H1 (cell line): ENCODE results near the gene NR4A1. TPM values are rescaled to one million over a fixed set of nuclear protein-coding genes. Genes with fewer than 3 reads are reported as not detected.

Source experiments
- CTCF ChIA-PET: fragments of 300-600 bp; sonication (Branson Sonifier 250); formaldehyde crosslinking; loops from one replicate; lab custom pipeline; 2021; ENCODE audit not compliant: partially characterized antibody; lab: Charles Lee
- POLR2A ChIA-PET: fragments of 300-600 bp; sonication (Branson Sonifier 250); formaldehyde crosslinking; loops from one replicate; lab custom pipeline; 2021; ENCODE audit warnings: inconsistent platforms; ENCODE audit not compliant: partially characterized antibody; lab: Charles Lee
- DNase-seq, 2 experiments: peaks; one replicate each; pipeline versions ENCODE4 v3.0.0 to v3.0.0-alpha.2; 2010 to 2022; ENCODE audit warnings: low spot score in 2 of 2, low read depth in 1 of 2, mixed read lengths in 1 of 2
- FAIRE-seq: peaks from 2 replicates; lab custom pipeline; 2011; peaks lifted over from hg19 to GRCh38; lab: Jason Lieb, UNC
- H2AFZ ChIP-seq: 2 replicates; pipeline ENCODE4 v1.8.1; 2012; ENCODE audit warnings: low read length, inconsistent platforms
- H2AK5ac ChIP-seq: 2 replicates; pipeline ENCODE4 v1.6.1; 2013; ENCODE audit warnings: low read depth, low read length
- H2BK120ac ChIP-seq: replicated peaks from 2 replicates; pipeline ENCODE3; 2013; ENCODE audit warnings: low read depth, low read length, inconsistent platforms
- H2BK12ac ChIP-seq: 2 replicates; pipeline ENCODE4 v1.6.1; 2013; ENCODE audit warnings: low read depth, low read length
- H2BK15ac ChIP-seq: 2 replicates; pipeline ENCODE4 v1.6.1; 2013; ENCODE audit warnings: low read length
- H2BK20ac ChIP-seq: 2 replicates; pipeline ENCODE4 v1.6.1; 2013; ENCODE audit warnings: low read length
- H2BK5ac ChIP-seq: 2 replicates; pipeline ENCODE4 v1.6.1; 2013; ENCODE audit warnings: low read depth, low read length
- H3K14ac ChIP-seq: 2 replicates; pipeline ENCODE4 v1.6.1; 2013; ENCODE audit warnings: inconsistent platforms; ENCODE audit not compliant: insufficient read length
- H3K18ac ChIP-seq: 2 replicates; pipeline ENCODE4 v1.6.1; 2013; ENCODE audit warnings: low read length; ENCODE audit errors: extremely low read depth
- H3K23ac ChIP-seq: 2 replicates; pipeline ENCODE4 v1.6.1; 2013; ENCODE audit warnings: inconsistent platforms; ENCODE audit not compliant: insufficient read length
- H3K23me2 ChIP-seq: 2 replicates; pipeline ENCODE4 v1.6.1; 2013; ENCODE audit warnings: low read depth, low read length
- H3K27ac ChIP-seq: 2 replicates; pipeline ENCODE4 v1.6.1; 2011; ENCODE audit warnings: low read depth, low read length, inconsistent platforms
- H3K27me3 ChIP-seq, 4 experiments: replicated peaks in 1 of 4; 1 replicate in 1 of 4; 2 replicates in 3 of 4; pipeline versions ENCODE4 v1.6.1 to v1.8.1; 2011 to 2013; ENCODE audit warnings: low read length in 3 of 4, mild to moderate bottlenecking in 3 of 4, inconsistent platforms in 2 of 4, mixed read lengths in 2 of 4, moderate library complexity in 1 of 4; ENCODE audit not compliant: control insufficient read depth in 3 of 4, insufficient read depth in 3 of 4; ENCODE audit errors: extremely low read depth in 1 of 4
- H3K36me3 ChIP-seq, 4 experiments: 2 replicates each; pipeline versions ENCODE4 v1.6.1 to v1.8.1; 2011 to 2013; ENCODE audit warnings: mild to moderate bottlenecking in 4 of 4, low read length in 3 of 4, moderate library complexity in 2 of 4, control low read depth in 1 of 4, inconsistent platforms in 1 of 4; ENCODE audit not compliant: insufficient read depth in 4 of 4, control insufficient read depth in 2 of 4
- H3K4ac ChIP-seq: replicated peaks from 2 replicates; pipeline ENCODE3; 2013; ENCODE audit warnings: low read length, low read depth, mixed read lengths, inconsistent platforms; ENCODE audit not compliant: insufficient read length
- H3K4me1 ChIP-seq, 4 experiments: replicated peaks in 1 of 4; 1 replicate in 1 of 4; 2 replicates in 3 of 4; pipeline versions ENCODE4 v1.6.1 to v1.8.1; 2011 to 2013; ENCODE audit warnings: low read length in 3 of 4, inconsistent platforms in 2 of 4, mixed read lengths in 1 of 4; ENCODE audit not compliant: insufficient read depth in 4 of 4, control insufficient read depth in 3 of 4
- H3K4me2 ChIP-seq, 2 experiments: 2 replicates each; pipeline versions ENCODE4 v1.6.1 to v1.8.1; 2011 to 2013; ENCODE audit warnings: low read depth in 2 of 2, low read length in 2 of 2, control low read depth in 1 of 2, inconsistent platforms in 1 of 2, mild to moderate bottlenecking in 1 of 2; ENCODE audit not compliant: insufficient read depth in 1 of 2
- H3K4me3 ChIP-seq, 4 experiments: fragments of 200-600, 300-600 bp in 1 of 4; sonication (generic), shearing (Covaris generic), sonication (Bioruptor Twin) in 1 of 4; 2 replicates each; pipeline versions ENCODE4 v1.5.1 to v1.8.1; 2011 to 2016; ENCODE audit warnings: low read length in 4 of 4, low read depth in 3 of 4, control low read depth in 2 of 4, inconsistent platforms in 2 of 4, mild to moderate bottlenecking in 2 of 4, mixed read lengths in 1 of 4, moderate library complexity in 1 of 4; ENCODE audit not compliant: insufficient read depth in 2 of 4; ENCODE audit errors: extremely low read depth in 1 of 4
- H3K56ac ChIP-seq: replicated peaks from 2 replicates; pipeline ENCODE3; 2013; ENCODE audit warnings: low read depth, mild to moderate bottlenecking, mixed read lengths, low read length, inconsistent platforms; ENCODE audit not compliant: insufficient read length
- H3K79me1 ChIP-seq: 2 replicates; pipeline ENCODE4 v1.6.1; 2013; ENCODE audit warnings: low read depth, low read length, control low read depth
- H3K79me2 ChIP-seq, 2 experiments: 2 replicates each; pipeline versions ENCODE4 v1.6.1 to v1.8.1; 2012 to 2013; ENCODE audit warnings: low read length in 2 of 2, mild to moderate bottlenecking in 2 of 2, inconsistent platforms in 1 of 2; ENCODE audit not compliant: insufficient read depth in 2 of 2, control insufficient read depth in 1 of 2
- H3K9ac ChIP-seq, 4 experiments: replicated peaks in 1 of 4; 1 replicate in 1 of 4; 2 replicates in 3 of 4; pipeline versions ENCODE4 v1.6.1 to v1.8.1; 2011 to 2013; ENCODE audit warnings: low read depth in 3 of 4, low read length in 3 of 4, control low read depth in 2 of 4, mild to moderate bottlenecking in 2 of 4, moderate library complexity in 2 of 4, inconsistent platforms in 1 of 4; ENCODE audit errors: extremely low read depth in 1 of 4
- H3K9me3 ChIP-seq, 2 experiments: 2 replicates each; pipeline versions ENCODE4 v1.6.1 to v1.8.1; 2012 to 2013; ENCODE audit warnings: mild to moderate bottlenecking in 2 of 2, moderate library complexity in 2 of 2, control low read depth in 1 of 2, inconsistent platforms in 1 of 2, low read depth in 1 of 2, low read length in 1 of 2, mixed read lengths in 1 of 2; ENCODE audit not compliant: insufficient read depth in 2 of 2
- H4K20me1 ChIP-seq, 2 experiments: replicated peaks in 1 of 2; 2 replicates each; pipeline versions ENCODE3 to v1.8.1; 2011 to 2013; ENCODE audit warnings: inconsistent platforms in 2 of 2, low read length in 2 of 2, mild to moderate bottlenecking in 1 of 2; ENCODE audit not compliant: insufficient read depth in 2 of 2, control insufficient read depth in 1 of 2
- H4K5ac ChIP-seq: 2 replicates; pipeline ENCODE4 v1.6.1; 2013; ENCODE audit warnings: low read length, low read depth, mixed read lengths, inconsistent platforms; ENCODE audit not compliant: insufficient read length
- H4K8ac ChIP-seq: 2 replicates; pipeline ENCODE4 v1.8.0; 2013; ENCODE audit warnings: mild to moderate bottlenecking, moderate library complexity, low read length, inconsistent platforms; ENCODE audit not compliant: insufficient read depth; ENCODE audit errors: extremely low read depth
- H4K91ac ChIP-seq: replicated peaks from 2 replicates; pipeline ENCODE3; 2013; ENCODE audit warnings: low read length, mixed read lengths, inconsistent platforms; ENCODE audit not compliant: insufficient read length
- KDM5A ChIP-seq: fragments of 200-600 bp; IDR thresholded peaks from 2 replicates; pipeline ENCODE4 v1.7.1; 2012; ENCODE audit warnings: mild to moderate bottlenecking, low read length, inconsistent platforms, mixed read lengths
- PHF8 ChIP-seq: fragments of 200-600 bp; sonication (generic); conservative IDR thresholded peaks from 2 replicates; pipeline ENCODE4 v1.7.1; 2012; ENCODE audit warnings: low read depth, mild to moderate bottlenecking, inconsistent platforms, low read length, moderate library complexity
- RAD21 ChIP-seq, 2 experiments: IDR thresholded peaks in 1 of 2; conservative IDR thresholded peaks in 1 of 2; 2 replicates each; pipeline ENCODE4 v1.6.1; 2011; ENCODE audit warnings: low read depth in 2 of 2, low read length in 2 of 2, improper control_type of control experiment in 1 of 2, inconsistent platforms in 1 of 2, mild to moderate bottlenecking in 1 of 2, moderate library complexity in 1 of 2
- WGBS, 2 experiments: shearing (Covaris generic) in 1 of 2; methylation state at CpG; one replicate each; pipeline versions ENCODE4 v1.1.6 to v1.1.7; 2013 to 2015; ENCODE audit warnings: low lambda C conversion rate in 2 of 2, mixed read lengths in 2 of 2, inconsistent platforms in 1 of 2, low coverage in 1 of 2, missing lambda C conversion rate in 1 of 2; ENCODE audit not compliant: insufficient replicate concordance in 2 of 2, insufficient coverage in 1 of 2, insufficient read length in 1 of 2; ENCODE audit errors: extremely low coverage in 1 of 2, missing lambda C conversion rate in 1 of 2; 5-methylcytosine and 5-hydroxymethylcytosine counted together
- polyA plus RNA-seq, 7 experiments: library from polyadenylated mRNA; depleted of rRNA in 3 of 7; stranded (reverse) in 5 of 7; unstranded in 2 of 7; fragments of >200 nt in 5 of 7; fragments of 200-250 nt in 2 of 7; gene quantifications; 1 replicate in 5 of 7; 2 replicates in 1 of 7; 4 replicates in 1 of 7; pipeline versions ENCODE4 v1.2.1 to v1.2.3, GENCODE V29; 2011 to 2013; ENCODE audit warnings: missing spikeins in 2 of 7, mixed read lengths in 2 of 7
- total RNA-seq: library from RNA; stranded (reverse); fragmentation: NEBNext Ultra II Directional; extraction: Animal tissue kit (Norgen Biotek cat#: 25700); gene quantifications from 2 replicates; pipeline ENCODE4 v1.2.1, GENCODE V29; 2021

Gene NR4A1
- total and polyA plus RNA-seq, 2 of the 8 experiments (the other 6 are each of a cell fraction or from before 2014, with no cell fraction given), result 18.7 to 23.3 TPM

DNA sequence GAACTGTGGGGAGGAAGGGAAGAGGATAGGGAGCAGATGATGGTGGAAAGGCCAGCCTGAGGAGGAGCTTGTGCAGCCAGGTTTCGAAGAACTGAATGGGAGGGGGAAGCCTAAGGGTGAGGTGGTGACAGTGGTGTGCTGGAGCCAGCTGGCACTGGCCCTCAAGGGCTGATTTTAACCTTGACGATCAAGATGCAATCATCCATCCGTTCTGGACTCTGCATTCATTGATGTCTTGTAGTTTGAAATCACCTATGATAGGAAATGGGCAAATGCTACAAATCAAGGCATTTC lies 15.8 kb downstream of the NR4A1 start:
- H3K18ac ChIP-seq, result no peak overlapping the region
- H3K9ac ChIP-seq, result no peak overlapping the region
- 78% methylated on average over 3 of the region's 3 CpGs; no CpG with 5 or more reads in 1 of the 2 experiments for WGBS, 2 experiments
- peaks cover 0 to 2% (median 0%) of the 10 kb centered on the region in 4 experiments; a peak in 2 of 7 replicates for H3K27me3 ChIP-seq
- H2BK12ac ChIP-seq, result 0 out of 2 replicates have a peak overlapping the region, but pooled peaks have one; percentile 23
- 0 out of 2 replicates have a peak overlapping the region, but pooled peaks have one; percentile 92 for H2BK15ac ChIP-seq
- no peak overlapping the region for H4K5ac ChIP-seq
- no peak for FAIRE-seq
- no peak overlapping the region for H2BK20ac ChIP-seq
- H3K27ac ChIP-seq, result no peak overlapping the region
- no peak overlapping the region for H3K4me2 ChIP-seq
- H4K20me1 ChIP-seq, result peaks cover 0 to 10% of the 10 kb centered on the region in 2 experiments
- no peak overlapping the region for H2AFZ ChIP-seq
- H4K91ac ChIP-seq, result no peak overlapping the region
- no peak overlapping the region for H3K4ac ChIP-seq
- H4K8ac ChIP-seq, result no peak overlapping the region
- H3K56ac ChIP-seq, result no peak overlapping the region
- TF ChIP-seq RAD21 (IDR thresholded peaks at IDR 0.05 in 1 of 2, conservative IDR thresholded peaks at IDR 0.05 in 1 of 2; ENCODE audit: low read depth in 2 of 2, low read length in 2 of 2) (no peak), KDM5A (no peak), PHF8 (no peak)
- H3K14ac ChIP-seq, result no peak overlapping the region
- H3K4me3 ChIP-seq, result no peak overlapping the region
- H2BK120ac ChIP-seq, result no peak overlapping the region
- no peak for DNase-seq
- H2BK5ac ChIP-seq, result no peak overlapping the region
- H2AK5ac ChIP-seq, result no peak overlapping the region
- no peak overlapping the region for H3K23ac ChIP-seq
- H3K9me3 ChIP-seq, result no peaks in the 10 kb centered on the region; a peak in 1 of 4 replicates
- no peaks in the 10 kb centered on the region; a peak in 1 of 8 replicates for H3K36me3 ChIP-seq
- H3K4me1 ChIP-seq, result peaks cover 0 to 12% (median 3%) of the 10 kb centered on the region in 4 experiments; a peak in 4 of 7 replicates
- peaks cover 11 to 21% of the 10 kb centered on the region in 2 experiments for H3K79me2 ChIP-seq
- POLR2A ChIA-PET, result interaction anchor here (0.7 to 1.9 kb wide), 3 partner anchors 14 to 22 kb away, joined by 3 to 5 read pairs (median 3); no protein-coding TSS in a partner anchor
- H3K79me1 ChIP-seq, result peaks cover 4% of the 10 kb centered on the region
- H3K23me2 ChIP-seq, result peaks cover 13% of the 10 kb centered on the region
- CTCF ChIA-PET, result interaction anchor here (0.9 to 34.1 kb wide), 13 partner anchors 8 to 192 kb away, joined by 3 to 1022 read pairs (median 11); partner anchors contain the start of genes NR4A1 and SMIM41
